Prostate gland (tissue), 2 donors: ENCODE data around the gene GLTPD2.

Source experiments
- POLR2A ChIP-seq: fragments of 450-650 bp; IDR thresholded peaks from one replicate; pipeline ENCODE4 v1.6.1; 2016; ENCODE audit warnings: antibody characterized with exemption, mild to moderate bottlenecking
- TF ChIP-seq, protein P1 (sequence below), 4 experiments: fragments of 200-600 bp in 2 of 4; fragments of 450-650 bp in 2 of 4; sonication (generic) in 2 of 4; IDR thresholded peaks; 1 replicate in 3 of 4; 2 replicates in 1 of 4; pipeline ENCODE4 v1.5.1; 2016 to 2019; ENCODE audit warnings: antibody characterized with exemption in 4 of 4, mild to moderate bottlenecking in 2 of 4, moderate library complexity in 2 of 4

DNA sequence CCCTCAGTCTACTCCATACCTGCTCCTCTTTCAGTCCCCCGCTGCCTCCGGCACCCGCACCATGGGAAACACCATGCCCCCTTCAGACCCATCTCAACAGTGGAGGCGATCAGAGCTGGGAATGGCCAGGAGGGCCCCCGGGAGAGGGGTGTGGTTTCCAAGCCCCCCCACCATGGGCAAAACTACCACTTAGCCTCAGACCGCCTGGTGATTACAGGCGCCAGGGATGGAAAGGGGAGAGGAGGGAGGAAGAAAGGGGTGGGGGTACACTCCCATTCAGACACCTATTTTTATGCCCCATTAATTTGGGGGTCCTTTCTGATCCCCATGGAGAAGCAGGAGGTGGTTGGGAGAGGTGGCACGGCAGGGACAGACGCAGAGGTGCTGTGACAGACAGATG is 13.5 kb downstream of the GLTPD2 start, which contains the start of gene C17orf114:
- TF ChIP-seq, protein P1, sequence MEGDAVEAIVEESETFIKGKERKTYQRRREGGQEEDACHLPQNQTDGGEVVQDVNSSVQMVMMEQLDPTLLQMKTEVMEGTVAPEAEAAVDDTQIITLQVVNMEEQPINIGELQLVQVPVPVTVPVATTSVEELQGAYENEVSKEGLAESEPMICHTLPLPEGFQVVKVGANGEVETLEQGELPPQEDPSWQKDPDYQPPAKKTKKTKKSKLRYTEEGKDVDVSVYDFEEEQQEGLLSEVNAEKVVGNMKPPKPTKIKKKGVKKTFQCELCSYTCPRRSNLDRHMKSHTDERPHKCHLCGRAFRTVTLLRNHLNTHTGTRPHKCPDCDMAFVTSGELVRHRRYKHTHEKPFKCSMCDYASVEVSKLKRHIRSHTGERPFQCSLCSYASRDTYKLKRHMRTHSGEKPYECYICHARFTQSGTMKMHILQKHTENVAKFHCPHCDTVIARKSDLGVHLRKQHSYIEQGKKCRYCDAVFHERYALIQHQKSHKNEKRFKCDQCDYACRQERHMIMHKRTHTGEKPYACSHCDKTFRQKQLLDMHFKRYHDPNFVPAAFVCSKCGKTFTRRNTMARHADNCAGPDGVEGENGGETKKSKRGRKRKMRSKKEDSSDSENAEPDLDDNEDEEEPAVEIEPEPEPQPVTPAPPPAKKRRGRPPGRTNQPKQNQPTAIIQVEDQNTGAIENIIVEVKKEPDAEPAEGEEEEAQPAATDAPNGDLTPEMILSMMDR (IDR thresholded peaks at IDR 0.05), result no peak
- TF ChIP-seq POLR2A, result no peak
